GM19463 (cell line): Measurements from ENCODE around the gene CNTN4.

ENCODE experiments used
- ATAC-seq: cut with Tn5 transposase; IDR thresholded peaks from one replicate; pipeline ENCODE4 v1.9.1; 2021; ENCODE audit warnings: mild to moderate bottlenecking, moderate library complexity; ENCODE audit not compliant: unreplicated experiment

Gene CNTN4

GRCh38 chr3:2261747-2262146 is 163.1 kb downstream of the CNTN4 start:
- no peak for ATAC-seq

- ATAC-seq = no peak
These were observed 163.5 kb downstream of the CNTN4 start for GRCh38 chr3:2262204-2262603.

- ATAC-seq = no peak
These were observed 167.9 kb downstream of the CNTN4 start for GRCh38 chr3:2266606-2267005.

DNA sequence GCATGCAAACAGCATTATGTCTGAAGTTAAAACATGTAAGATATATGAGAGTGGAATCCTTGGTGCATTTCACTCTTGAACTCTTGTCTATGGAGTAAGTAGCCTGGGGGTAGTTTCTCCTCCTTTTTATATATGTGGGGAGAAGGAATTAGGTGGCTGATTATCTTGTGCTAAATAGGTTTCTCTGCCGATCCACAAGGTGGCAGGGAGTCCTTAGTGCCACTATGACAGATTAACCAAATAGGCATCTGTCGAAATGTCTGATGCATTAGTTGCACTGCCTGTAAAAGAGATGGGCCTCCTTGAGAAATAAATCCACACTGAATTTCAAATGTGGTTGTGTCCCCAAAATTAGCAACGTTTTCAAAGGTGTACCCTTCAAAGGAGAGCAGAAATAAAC is 170.1 kb downstream of the CNTN4 start:
- ATAC-seq = no peak

DNA sequence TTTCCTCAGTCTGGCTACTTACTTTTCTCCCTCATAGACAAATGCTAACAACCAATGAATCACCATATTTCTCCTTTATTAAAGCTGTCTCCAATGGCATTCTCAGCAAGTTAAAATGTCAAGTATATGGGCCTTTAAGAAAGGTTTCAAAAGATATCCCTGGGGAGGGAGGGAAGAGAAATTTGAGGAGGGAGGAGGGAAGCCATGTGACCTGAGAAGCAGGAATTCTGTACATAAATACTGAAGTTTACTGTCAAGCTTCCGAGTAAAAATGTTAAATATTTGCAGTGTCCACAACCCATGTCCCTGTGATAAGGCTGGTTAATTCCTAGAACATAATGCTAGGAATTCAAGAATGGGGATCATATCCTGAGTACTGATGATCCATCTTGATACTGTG is 175.9 kb downstream of the CNTN4 start:
- no peak for ATAC-seq

DNA sequence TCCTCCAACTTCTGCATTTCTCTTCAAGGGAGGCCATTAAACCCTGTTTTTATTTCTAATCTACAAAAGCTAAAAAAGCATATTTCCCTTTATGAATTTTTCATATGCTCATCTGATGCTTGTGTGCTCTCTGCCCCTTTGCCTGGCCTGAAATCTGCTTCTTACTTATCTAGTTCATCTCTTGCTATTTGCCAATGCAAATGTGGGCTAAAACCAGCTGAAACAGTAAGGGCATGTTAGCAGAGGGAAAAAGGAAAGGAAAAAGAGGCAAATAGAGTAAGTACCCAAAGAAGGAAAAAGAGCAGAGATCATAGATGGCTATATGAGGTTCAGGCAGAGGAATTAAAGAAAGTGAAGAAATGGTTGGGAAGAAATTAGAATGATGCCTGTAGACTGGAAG is 185.2 kb downstream of the CNTN4 start:
- ATAC-seq = no peak

GRCh38 chr3:2300938-2301337 is 202.3 kb downstream of the CNTN4 start:
- no peak for ATAC-seq

DNA sequence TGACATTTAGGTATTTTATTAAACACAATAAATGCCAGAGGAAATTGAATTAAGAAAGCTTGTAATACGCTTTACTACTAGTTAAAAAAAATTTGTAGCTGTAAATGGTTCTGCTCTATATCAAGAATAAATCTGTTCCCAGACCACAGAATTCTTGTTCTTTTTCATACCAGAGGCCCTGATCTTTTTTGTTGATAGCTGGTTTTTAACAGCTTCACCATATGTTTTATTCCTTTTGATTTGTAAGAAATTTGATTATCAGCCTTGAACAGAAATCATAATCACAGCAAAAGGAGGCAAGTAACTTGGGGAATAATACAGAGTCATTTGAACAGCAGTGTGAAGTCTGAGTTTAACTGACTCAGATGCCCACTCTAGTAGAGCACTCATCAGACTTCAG is 202.7 kb downstream of the CNTN4 start:
- no peak for ATAC-seq

GRCh38 chr3:2303566-2303965 is 204.9 kb downstream of the CNTN4 start:
- ATAC-seq = no peak

DNA sequence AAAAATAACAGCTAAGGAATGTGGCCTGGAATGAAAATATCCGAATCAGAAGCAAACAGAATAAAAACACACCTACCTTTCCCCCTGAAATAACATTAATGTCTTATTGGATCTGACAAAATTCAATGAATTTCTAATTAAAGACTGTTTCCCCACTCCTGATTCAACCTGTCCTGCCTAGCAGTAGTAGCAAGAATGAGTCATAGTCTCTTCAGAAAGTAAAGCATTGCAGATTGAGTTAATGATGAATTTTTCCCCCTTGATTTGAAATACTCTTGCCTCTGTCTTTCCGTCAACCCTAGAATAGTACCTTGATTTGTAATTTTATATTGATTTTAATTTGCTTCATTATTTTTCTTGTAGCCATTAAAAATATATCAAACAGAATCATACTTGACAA is 212.4 kb downstream of the CNTN4 start:
- no peak for ATAC-seq

DNA sequence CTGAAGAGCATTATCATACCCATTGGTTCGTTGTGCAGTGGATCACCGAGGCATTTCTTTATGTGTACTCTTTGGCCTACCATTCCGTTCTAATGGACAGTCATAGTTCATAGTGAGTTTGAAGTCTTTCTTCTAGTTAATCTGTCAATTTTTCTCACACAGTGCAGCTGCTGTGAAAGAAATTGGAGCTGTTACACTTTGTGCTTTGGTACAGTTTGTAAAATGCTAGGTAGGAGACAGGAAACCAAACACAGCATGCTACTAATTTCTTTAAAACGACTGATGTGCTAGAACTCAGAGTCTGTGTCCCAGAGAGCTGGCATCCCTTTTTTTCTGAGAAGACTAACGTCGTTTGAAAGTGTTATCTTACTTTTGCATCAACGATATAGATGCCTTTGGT is 218.9 kb downstream of the CNTN4 start:
- ATAC-seq = no peak

DNA sequence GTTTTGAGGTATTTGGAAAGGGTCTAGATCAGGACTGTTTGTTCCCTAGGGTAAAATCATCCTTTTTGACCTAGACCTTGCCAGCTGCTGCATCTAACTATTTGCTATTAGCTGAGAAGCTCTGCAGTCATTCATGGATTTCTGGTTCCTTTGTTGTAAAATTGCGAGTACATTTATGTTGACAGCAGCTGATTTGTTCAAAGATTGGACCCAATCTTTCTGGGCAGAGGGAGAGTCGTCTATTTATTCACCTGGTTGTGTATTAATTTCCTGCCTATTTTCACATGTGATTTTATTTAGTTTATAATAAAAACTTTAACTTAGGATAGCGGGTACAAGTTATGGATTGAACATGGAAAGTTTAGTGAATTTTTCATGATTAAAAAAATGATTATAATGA is 236.3 kb downstream of the CNTN4 start:
- no peak for ATAC-seq

GRCh38 chr3:2343031-2343682 is 244.5 kb downstream of the CNTN4 start:
- no peak for ATAC-seq

GRCh38 chr3:2352134-2352762 is 253.6 kb downstream of the CNTN4 start:
- no peak for ATAC-seq

DNA sequence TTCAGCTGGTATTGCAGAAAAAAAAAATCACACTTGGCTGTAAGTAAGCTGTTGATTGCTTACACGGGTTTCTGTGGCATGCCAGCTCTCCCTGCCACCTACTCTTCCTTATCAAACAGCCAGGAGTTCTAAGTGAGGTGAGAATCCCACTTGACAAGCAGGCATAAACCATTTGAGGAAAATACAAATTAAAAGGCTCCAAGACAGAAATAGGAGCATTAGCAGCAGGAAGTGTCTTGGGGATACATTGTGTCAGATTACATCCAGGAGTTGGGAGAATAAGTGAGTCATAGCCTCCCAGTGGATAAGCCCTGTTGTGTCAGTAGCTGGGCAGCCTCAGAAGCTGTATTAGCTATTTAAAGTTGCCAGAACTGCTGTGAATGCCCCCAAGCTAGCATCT is 256.0 kb downstream of the CNTN4 start:
- ATAC-seq = no peak

DNA sequence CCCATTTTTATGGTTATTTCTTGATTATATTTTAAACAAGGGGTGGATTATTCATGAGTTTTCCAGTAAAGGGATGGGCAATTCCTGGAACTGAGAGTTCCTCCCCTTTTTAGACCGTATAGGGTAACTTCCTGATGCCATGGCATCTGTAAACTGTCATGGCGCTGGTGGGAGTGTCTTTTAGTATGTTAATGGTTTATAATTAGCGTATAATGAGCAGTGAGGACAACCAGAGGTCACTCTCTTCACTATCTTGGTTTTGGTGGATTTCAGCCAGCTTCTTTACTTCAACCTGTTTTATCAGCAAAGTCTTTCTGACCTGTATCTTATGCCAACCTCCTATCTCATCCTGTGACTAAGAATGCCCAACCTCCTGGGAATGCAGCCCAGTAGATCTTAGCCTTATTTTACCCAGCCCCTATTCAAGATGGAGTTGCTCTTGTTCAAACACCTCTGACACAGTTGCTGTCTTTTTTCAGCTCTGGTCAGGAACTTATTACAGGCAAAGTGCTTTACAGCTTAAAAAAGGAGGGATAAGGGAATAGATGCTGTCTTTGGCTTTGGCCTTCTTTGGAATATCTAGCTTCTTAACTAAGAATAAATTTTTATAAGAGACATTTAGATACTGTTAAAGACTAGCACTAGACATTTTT is 257.8 kb downstream of the CNTN4 start:
- ATAC-seq = no peak

DNA sequence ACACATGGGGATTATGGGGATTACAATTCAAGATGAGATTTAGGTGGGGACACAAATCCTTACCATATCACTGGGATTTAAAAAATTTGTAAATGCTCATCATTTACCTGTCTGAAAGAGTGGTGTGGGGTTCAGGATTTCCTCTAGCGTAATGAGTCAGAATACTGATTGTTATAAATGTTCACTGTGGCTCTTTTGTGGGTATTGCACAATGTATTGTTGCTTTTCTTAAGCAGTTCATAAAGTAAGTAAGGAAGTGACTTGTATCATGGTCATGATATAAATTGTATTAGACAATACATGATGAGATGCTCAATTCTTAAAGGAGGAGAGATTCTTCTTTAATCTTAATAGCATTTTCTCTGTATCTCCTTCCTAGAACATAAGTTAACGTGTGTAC is 262.1 kb downstream of the CNTN4 start:
- no peak for ATAC-seq

DNA sequence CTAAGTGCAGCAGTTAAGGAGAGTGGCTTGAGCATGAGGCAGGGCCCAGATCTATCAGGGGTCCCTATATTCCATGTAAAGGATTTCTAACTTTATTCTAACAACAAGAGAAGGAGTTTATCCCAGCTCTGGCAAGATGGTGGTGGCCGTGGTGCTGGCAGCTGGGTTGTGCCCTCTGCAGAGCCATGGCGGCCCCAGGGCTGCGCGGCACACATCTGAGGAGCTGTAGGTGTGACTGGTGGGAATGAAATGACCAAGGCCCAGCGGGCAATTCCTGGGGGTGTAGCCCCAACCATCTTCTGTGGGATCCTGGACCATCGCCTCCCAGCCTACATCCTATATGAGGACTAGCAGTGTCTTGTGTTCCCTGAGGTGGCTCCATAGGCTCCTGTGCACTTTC is 263.5 kb downstream of the CNTN4 start:
- ATAC-seq = no peak

- ATAC-seq = no peak
These were observed 265.2 kb downstream of the CNTN4 start for GRCh38 chr3:2363854-2364253.

GRCh38 chr3:2370317-2370716 is 271.7 kb downstream of the CNTN4 start:
- no peak for ATAC-seq

DNA sequence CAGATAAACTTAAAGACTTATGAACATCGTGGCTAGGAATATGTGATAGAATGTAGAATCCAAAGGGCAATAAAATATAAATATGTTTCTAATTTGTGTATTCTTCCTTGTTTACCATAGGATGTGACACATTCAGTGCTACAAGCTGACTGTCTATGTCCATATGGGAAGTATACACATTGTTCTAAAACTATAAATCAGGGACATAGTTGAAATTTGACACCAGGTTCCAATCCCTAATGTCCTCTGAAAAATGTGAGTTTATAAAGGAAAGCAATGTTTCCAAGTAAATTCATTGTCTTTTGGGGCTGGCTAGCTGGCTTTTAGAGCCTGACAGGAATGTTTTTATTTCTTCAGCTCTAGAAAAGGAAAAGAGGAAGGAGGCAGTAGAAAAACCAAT is 273.6 kb downstream of the CNTN4 start:
- ATAC-seq = no peak

DNA sequence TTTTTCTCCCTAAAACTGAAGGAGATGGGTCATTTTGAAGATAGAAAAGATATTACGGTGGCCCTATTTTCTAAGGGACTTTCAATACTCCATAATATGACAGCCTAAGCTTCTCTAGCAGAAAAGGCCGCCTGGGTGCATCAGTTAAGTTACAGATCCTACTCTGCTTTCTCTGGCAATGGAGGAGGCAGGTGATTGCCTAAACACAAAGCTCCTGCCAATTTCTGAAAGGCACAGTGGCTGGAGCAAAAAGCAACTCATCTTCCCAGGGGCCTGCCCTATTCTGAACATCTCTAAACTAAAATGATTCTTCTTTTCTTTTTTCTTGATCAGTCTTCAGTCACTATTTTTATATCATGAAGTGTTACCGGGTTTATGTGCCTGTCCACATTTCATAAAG is 276.7 kb downstream of the CNTN4 start:
- no peak for ATAC-seq

DNA sequence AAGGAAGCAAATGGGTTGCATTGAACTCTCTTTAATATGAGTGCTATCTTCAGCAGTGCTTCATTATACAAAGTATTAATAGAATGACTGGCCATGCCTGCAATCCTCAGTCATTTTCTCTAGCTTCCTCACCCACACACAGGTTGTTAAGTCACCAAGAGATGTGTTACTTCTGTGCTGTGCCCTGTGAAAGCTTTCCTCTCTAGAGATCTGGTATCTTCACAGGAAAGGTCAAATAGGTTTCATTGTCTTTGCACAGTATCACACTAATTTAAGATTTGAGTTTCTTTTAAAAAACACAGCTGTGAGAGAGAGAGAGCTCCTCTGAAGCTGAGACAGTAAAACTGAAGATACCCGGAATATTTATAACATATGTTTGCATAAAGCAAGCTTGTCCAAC is 278.6 kb downstream of the CNTN4 start:
- no peak for ATAC-seq
